ENCODE measurements around the gene CCDC88B. TPM values are rescaled to one million over a fixed set of nuclear protein-coding genes. Genes with fewer than 3 reads are reported as not detected.
A peak's percentile ranks its signal among the peaks of the same experiment; 100 is the strongest.

CCDC88B gene
- total RNA-seq, 1 experiment from 2014 or later: 14.7 TPM

DNA sequence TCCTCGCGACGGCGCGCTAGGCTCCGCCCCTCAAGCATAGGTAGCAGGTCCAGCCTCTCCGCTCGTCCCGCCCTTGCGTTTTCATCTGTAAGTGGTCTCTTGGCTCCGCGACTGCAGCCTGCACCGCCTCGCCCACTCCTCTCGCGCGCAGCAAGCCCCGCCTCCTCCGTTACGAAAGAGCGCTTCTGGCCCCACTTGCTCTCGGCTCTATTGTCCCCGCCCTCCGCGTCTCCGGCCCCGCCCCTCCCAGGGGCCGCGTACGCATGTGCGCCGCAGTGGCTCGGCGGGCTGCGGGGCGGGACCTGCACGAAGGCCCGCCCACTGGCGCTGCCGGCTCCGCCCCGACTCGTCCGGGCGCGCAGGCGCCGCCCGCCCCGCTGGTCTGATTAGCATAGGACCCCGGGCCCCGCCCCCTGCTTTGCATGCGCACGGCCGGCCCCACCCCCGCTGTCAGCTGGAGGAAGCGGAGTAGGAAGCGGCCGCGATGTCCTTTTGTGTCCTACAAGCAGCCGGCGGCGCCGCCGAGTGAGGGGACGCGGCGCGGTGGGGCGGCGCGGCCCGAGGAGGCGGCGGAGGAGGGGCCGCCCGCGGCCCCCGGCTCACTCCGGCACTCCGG lies 34.8 kb upstream of the CCDC88B start, which contains the start of gene ESRRA:
TSS of gene ESRRA (plus strand) at position 450 of the 616 bp plus-strand sequence. CDS start 1,656 bp downstream, outside the sequence.
- H2AFZ ChIP-seq (ENCODE audit: low read depth, low read length, poor library complexity, severe bottlenecking): no peak within 1 kb of the TSS
- H4K20me1 ChIP-seq (ENCODE audit: insufficient read depth): no peaks in the 10 kb centered on the region
- ChIA-PET CTCF (interaction anchor here (0.7 to 5.8 kb wide), 19 partner anchors 9 to 383 kb away, joined by 3 to 80 read pairs (median 6); partner anchors contain the start of genes BAD, FERMT3, FKBP2 and GPR137), RAD21 (ENCODE audit: low non-redundant PET in 1 of 2, low total read pairs in 2 of 2, uncharacterized antibody in 2 of 2, unreplicated experiment in 2 of 2) (interaction anchor here (0.6 to 2.5 kb wide), 6 partner anchors 13 to 101 kb away, joined by 4 to 7 read pairs (median 4); partner anchors contain the start of gene PRDX5 (in 2 of the 2)), POLR2A (interaction anchor here (1.0 to 5.5 kb wide), 7 partner anchors 13 to 1464 kb away, joined by 3 to 30 read pairs (median 8); partner anchors contain the start of genes PRDX5, STIP1, TRMT112 and VEGFB)
- ATAC-seq (peak; percentile 74), DNase-seq (ENCODE audit: low read depth, low spot score) (peak; percentile 96)
- H3K9me3 ChIP-seq (ENCODE audit: control insufficient read depth in 1 of 2, insufficient read depth in 1 of 2, low read depth in 1 of 2, low read length in 2 of 2): no peaks in the 10 kb centered on the region
- H3K27ac ChIP-seq (ENCODE audit: low read depth, low read length): peak within 1 kb of the TSS; percentile 99
- no peaks in the 10 kb centered on the region for H3K9me2 ChIP-seq (ENCODE audit: insufficient read depth)
- BruUV-seq (replicated peaks): no TSS peak
- intact Hi-C loops (cut with micrococcal nuclease): loop anchor here (2.0 to 5.0 kb wide), 3 partner anchors 37 to 64 kb away; partner anchors contain the start of genes CCDC88B, FKBP2 and PLCB3
- peaks cover 0 to 8% of the 10 kb centered on the region in 2 experiments; a peak in 1 of 4 replicates for H3K36me3 ChIP-seq (ENCODE audit: control insufficient read depth in 1 of 2, insufficient read depth in 2 of 2, low read length in 2 of 2)
- peak within 1 kb of the TSS; percentile 98 for H3K4me2 ChIP-seq (ENCODE audit: low read length)
- TF ChIP-seq, protein P1, sequence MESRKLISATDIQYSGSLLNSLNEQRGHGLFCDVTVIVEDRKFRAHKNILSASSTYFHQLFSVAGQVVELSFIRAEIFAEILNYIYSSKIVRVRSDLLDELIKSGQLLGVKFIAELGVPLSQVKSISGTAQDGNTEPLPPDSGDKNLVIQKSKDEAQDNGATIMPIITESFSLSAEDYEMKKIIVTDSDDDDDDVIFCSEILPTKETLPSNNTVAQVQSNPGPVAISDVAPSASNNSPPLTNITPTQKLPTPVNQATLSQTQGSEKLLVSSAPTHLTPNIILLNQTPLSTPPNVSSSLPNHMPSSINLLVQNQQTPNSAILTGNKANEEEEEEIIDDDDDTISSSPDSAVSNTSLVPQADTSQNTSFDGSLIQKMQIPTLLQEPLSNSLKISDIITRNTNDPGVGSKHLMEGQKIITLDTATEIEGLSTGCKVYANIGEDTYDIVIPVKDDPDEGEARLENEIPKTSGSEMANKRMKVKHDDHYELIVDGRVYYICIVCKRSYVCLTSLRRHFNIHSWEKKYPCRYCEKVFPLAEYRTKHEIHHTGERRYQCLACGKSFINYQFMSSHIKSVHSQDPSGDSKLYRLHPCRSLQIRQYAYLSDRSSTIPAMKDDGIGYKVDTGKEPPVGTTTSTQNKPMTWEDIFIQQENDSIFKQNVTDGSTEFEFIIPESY (IDR thresholded peaks at IDR 0.05; ENCODE audit: extremely low read depth, insufficient replicate concordance, low read length): peak; percentile 8
- TF ChIP-seq SP1 (IDR thresholded peaks at IDR 0.05; ENCODE audit: low read depth) (no peak), TCF7L2 (IDR thresholded peaks at IDR 0.05; ENCODE audit: borderline replicate concordance, extremely low read depth, insufficient read depth, insufficient read length) (no peak)
- H3K4me3 ChIP-seq (replicated peaks in 1 of 2; ENCODE audit: low read depth in 1 of 2, low read length in 2 of 2): peak within 1 kb of the TSS; percentile 67 to 81
- H3K9ac ChIP-seq (ENCODE audit: low read length): peak within 1 kb of the TSS; percentile 92
- H3K4me1 ChIP-seq (ENCODE audit: control insufficient read depth in 1 of 2, insufficient read depth in 2 of 2, low read length in 2 of 2): peaks cover 12 to 55% of the 10 kb centered on the region in 2 experiments; a peak in 3 of 4 replicates
- peaks cover 32% of the 10 kb centered on the region for H3K79me2 ChIP-seq (ENCODE audit: insufficient read depth, low read length)
- H3K27me3 ChIP-seq (ENCODE audit: insufficient read depth, low read length): no peaks in the 10 kb centered on the region

Data from HCT116 (cell line).